HG02571 (cell line): ENCODE data around the gene PCNX1.
"Not testable (repeated sequence)": the region's sequence is repeated elsewhere in the genome, so short reads cannot be mapped to it uniquely, and the experiment has no call there.

Experiments
- ATAC-seq: cut with Tn5 transposase; IDR thresholded peaks from one replicate; pipeline ENCODE4 v1.9.1; 2021; ENCODE audit warnings: mild to moderate bottlenecking, moderate library complexity; ENCODE audit not compliant: unreplicated experiment

PCNX1 gene

DNA sequence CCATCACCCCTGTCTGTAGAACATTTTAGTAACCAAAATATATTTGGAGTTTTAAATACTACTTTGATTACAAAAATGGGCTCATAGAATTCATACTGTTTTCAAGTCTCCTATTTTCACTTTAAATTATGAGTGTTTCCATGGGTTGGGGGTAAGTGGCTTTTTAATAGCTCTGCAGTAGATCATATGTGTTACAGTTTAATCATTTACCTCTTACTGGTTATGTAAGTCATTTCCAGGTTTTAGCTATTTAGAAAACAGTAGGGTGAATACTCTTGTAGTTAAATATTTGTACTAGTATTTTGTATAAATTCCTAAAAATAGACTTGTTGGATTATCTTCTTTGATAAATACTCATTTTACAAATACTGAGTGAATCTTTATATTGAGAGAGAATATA is 8.2 kb downstream of the PCNX1 start:
- ATAC-seq, result no peak

DNA sequence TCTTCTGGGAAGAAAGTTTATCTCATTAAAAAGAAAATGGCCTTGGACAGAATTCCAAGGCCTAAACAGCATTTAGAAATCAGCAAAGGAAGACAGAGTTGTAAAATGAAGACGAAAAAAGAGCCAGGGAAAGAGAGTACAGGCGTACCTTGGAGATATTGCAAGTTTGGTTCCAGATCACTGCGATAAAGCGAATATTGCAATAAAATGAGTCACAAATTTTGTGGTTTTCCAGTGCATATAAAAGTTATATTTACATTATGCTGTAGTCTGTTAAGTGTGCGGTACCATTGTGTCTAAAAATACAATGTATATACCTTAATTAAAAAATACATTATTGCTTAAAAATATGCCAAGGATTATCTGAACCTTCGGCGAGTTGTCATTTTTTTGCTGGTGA is 9.0 kb downstream of the PCNX1 start:
- ATAC-seq, result no peak

DNA sequence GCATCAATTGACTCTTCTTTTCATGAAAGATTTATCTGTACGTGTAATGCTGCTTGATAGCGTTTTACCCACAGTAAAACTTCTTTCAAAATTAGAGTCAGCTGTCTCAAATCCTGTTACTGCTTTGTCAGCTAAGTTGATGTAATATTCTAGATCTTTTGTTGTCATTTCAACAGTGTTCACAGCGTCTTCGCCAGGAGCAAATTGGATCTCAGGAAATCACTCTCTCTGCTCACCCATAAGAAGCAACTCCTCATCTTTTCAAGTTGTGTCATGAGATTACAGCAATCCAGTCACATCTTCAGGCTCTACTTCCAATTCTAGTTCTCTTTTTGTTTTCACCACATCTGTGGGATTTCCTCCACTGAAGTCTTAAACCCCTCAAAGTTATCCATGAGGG is 9.5 kb downstream of the PCNX1 start:
- ATAC-seq, result no peak

DNA sequence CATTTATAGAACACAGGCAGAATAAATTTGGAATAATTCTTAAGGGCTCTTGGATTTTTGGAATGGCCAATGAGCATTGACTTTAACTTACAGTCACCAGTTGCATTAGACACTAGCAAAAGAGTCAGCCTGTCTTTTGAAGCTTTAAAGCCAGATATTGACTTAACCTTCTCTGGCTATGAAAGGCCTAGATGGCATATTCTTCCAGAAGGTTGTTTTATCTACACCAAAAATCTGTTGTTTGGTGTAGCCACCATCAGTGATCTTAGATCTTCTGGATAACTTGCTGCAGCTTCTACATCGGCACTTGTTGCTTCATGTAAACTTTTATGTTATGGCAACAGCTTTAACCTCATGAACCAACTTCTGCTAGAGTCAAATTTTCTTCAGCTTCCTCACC is 10.4 kb downstream of the PCNX1 start:
- no peak for ATAC-seq

DNA sequence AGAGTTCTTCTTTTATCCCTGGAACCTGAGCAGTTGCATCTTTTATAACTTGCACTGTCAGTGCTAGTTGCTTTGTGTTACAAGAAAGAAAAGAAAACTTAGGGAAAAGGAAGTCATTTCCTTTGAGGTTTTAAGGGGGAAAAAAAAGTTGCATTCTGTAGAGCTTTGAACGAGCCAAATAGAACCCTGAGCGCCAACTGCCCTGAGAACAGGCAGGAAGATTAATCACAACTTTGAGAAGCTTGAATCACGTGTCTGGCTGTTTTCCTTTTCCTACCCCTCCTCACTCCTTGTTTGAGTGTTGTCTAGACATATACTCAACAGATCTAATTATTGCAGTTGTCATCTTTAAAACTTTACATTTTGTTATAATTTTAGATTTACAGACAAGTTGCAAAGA is 12.5 kb downstream of the PCNX1 start:
- ATAC-seq, result no peak

DNA sequence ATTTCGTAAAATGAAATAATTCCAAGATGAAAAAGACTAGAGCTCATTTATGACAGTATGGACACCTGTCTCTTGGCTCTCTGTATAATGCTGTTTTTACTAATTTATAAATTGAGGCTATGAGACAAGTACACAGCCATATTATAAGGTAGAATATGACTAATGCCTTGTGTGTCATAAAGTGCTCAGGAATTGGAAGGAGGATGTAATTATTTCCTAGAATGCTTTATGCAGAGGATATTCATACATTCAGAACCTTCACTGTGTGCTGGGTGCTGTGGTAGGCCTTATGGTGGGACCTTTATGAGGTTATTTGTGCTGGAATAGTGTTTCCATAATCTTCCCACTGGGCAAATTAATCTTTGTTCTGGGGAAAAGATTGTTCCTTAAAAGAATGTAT is 13.3 kb downstream of the PCNX1 start:
- ATAC-seq, result no peak

DNA sequence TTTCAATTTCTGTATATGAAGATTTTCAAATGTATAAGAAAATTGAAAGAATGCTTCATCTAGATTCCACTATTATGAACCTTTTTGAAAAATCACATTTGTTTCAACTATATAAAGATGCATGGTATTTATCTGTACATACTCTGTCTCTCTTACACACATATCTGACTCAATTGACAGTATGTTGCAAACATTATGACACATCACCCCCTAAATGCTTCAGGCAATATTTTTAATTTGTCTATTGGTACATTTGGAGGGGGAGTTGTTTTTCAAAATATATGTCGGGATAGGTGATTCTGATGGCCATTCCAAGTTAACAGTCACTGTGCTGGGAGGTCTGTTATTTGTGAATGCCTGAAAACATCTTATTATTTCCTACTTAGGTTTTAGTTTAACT is 14.4 kb downstream of the PCNX1 start:
- ATAC-seq, result no peak

DNA sequence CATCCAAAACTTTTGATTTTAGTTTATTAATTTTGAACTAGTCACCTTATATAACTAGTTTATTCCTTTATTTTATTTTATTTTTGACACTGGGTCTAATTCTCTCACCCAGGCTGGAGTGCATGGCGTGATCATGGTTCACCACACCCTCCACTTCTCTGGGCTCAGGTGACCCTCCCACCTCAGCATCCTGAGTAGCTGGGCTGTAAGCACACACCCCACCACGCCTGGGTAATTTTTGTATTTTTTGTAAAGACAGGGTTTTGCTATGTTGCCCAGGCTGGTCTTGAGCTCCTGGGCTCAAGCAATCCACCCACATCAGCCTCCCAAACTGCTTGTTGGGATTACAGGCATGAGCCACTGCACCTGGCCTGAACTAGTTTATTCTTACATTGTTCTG is 17.3 kb downstream of the PCNX1 start:
- ATAC-seq, result no peak

DNA sequence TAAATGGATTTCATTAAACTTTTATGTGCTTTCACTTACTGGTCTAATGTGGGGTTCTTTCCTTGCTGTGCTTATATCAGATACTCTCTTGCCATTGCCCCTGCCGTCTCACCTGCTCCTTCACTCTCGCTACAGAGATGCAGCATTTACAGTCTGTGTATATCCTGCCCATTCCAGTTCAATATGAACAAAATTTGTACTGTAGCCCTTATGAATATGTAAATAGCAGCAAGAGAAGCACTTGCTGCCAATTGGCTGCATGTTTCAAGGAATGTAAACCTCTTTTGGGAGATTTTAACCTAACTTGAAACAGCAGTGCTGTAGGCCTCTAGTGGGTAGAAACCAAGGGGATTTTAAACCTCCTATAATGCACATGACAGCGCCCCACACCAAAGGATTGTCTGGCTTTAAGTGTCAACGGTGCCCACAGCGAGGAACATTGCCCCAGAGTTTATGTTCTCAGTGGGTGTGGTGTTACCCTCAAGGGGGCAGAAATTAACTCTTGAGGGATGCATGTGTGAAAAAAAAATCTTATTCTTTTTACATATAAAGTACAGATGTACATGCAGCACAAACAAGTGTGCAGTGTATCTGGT is 19.1 kb downstream of the PCNX1 start:
- ATAC-seq, result no peak

DNA sequence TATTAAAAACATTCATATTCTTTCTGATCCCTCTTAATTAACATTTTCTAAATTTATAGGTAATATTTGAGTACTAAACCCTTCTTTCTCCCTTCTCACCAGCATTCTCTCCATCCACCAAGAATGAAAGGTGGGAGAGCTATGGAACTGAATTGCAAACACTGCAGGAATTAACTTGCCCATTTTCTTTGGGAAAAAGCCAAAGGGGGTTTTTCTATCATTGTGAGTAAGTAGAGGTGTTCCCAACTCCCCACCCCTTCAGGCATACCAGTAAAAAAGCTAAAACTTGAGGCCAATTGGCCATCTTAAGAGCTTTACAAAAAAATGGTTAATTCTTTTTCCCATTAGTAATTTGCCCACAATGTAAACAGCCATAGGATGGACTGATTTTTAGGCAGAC is 23.7 kb downstream of the PCNX1 start:
- ATAC-seq, result no peak

DNA sequence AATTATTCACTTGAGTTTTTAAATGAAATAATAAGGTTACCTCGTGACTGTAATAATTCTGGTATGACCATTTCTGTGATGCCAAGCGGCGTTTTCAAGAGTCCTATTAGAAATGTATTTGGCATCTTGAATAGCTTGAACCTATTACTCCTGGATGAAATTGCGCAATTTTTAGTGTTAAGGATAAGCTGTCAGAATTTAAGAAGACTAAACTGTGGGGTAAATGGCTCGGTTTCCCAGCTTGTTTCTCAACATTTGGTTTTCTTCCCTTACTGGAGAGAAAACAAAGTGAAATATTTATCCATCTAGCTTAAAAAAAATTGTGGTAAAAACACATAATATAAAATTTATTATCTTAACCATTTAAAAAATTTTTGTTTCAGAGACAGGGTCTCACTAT is 26.8 kb downstream of the PCNX1 start:
- no peak for ATAC-seq

DNA sequence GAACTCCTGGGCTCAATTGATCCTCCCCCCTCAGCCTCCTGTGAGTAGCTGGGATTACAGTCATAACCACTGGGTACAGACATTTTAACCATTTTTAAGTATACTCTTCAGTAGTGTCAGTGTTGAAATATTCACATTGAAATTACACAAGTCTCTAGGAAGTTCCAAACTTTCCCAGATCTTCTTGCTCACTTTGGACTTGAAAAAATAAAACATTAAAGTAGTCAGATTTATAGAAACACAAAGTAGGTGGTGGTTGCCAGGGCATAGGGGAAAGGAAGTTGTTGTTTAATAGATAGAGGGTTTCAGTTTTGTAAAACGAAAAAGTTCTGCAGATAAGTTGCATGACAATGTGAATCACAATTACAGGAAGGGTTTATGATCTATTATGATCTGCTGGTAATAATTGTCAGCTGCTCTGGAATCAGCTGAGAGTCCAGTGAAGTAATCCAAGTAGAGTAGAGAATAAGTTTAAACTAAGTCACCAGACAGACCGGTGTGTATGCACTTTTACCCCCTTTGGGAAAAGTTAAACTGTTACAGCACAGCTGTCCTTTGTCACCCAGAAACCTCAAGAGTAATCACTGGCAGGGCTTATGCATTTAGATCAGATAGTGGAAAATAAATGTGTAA is 27.4 kb downstream of the PCNX1 start:
- no peak for ATAC-seq

DNA sequence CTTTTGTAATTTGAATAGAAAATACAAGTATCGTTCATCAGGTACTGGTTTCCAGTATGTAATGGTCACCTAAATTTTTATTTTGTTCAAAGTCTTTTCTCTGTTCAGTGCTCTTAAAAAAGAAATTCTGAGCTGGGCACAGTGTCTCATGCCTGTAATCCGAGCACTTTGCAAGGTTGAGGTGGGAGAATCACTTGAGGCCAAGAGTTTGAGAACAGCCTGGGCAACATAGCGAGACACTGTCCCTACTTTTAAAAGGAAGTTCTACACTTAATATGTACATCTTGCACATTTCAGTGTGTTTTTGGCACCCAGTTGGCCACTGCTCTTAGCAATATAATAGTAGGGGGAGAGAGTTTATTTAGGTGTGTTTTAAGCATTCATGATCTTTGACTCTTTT is 27.9 kb downstream of the PCNX1 start:
- ATAC-seq, result no peak

DNA sequence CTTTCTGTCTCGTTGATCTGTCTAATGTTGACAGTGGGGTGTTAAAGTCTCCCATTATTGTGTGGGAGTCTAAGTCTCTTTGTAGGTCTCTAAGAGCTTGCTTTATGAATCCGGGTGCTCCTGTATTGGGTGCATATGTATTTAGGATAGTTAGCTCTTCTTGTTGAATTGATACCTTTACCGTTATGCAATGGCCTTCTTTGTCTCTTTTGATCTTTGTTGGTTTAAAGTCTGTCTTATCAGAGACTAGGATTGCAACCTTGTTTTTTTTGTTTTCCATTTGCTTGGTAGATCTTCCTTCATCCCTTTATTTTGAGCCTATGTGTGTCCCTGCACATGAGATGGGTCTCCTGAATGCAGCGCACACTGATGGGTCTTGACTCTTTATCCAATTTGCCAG is 32.4 kb downstream of the PCNX1 start:
- not testable (repeated sequence) for ATAC-seq

DNA sequence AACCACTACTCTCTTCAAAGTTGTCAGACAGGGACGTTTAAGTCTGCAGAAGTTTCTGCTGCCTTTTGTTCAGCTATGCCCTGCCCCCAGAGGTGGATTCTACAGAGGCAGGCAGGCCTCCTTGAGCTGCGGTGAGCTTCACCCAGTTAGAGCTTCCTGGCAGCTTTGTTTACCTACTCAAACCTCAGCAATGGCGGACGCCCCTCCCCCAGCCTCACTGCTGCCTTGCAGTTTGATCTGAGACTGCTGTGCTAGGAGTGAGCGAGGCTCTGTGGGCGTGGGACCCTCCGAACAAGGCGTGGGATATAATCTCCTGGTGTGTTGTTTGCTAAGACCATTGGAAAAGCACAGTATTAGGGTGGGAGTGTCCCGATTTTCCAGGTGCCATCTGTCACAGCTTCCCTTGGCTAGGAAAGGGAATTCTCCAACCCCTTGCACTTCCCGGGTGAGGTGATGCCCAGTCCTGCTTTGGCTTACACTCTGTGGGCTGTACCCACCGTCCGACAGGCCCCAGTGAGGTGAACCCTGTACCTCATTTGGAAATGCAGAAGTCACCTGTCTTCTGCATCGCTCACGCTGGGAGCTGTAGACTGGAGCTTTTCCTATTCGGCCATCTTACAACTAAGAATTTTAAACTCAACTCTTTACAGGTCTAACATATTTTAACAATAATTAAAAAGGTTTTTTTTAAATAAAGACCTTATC is 34.5 kb downstream of the PCNX1 start:
- not testable (repeated sequence) for ATAC-seq

DNA sequence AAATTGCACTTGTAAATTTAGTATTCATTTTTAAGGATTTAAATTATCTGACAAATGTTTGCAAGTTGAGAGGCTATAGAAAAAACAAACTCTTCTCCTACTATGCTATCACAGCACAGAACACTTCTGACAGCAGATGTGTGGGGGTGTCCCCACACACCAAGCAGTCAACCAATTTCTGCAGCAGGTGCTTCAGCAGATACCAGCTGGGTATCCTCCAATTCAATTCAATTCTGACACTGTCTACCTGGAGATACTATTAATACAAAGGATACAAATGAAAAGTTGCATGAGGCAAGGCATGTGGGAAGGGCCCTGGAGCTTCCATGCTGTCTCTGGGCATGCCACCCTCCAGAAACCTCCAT is 35.1 kb downstream of the PCNX1 start:
- ATAC-seq, result no peak

DNA sequence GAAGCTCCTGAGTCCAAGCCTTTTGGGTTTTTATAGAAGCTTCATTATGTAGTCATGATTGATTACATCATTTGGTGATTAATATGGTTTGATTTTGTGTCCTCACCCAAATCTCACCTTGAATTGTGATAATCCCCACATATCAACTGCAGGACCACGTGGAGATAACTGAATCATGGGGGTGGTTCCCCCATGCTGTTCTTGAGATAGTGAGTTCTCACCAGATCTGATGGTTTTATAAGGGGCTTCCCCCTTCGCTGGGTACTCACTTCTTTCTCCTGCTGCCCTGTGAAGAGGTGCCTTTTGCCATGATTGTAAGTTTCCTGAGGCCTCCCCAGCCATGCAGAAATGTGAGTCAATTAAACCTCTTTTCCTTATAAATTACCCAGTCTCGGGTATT is 35.5 kb downstream of the PCNX1 start:
- not testable (repeated sequence) for ATAC-seq

DNA sequence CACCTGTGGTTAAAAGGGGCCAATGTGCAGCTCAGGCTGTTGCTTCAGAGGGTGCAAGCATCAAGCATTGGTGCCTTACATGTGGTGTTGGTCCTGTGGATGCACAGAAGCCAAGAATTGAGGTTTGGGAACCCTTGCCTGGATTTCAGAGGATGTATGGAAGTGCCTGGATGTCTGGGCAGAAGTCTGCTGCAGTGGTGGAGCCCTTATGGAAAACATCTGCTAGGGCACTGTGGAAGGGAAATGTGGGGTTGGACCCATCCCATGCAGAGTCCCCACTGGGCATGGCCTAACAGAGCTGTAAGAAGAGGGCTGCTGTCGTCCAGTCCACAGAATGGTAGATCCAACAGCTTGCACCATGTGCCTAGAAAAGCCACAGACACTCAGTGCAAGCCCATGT is 36.6 kb downstream of the PCNX1 start:
- no peak for ATAC-seq

DNA sequence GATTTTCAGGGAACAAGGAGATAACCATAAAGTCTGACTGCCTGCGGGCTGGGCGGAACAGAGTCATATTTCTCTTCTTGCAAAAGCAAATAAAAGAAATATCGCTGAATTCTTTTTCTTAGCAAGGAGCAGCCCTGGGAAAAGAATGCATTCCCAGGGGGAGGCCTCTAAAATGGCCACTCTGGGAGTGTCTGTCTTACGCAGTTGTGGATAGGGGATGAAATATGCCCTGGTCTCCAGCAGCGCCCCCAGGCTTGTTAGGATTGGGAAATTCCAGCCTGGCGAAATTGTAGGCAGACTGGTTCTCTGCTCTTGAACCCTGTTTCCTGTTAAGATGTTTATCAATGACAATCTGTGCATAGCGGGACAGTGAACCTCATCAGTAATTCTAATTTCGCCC is 40.5 kb downstream of the PCNX1 start:
- ATAC-seq, result no peak

DNA sequence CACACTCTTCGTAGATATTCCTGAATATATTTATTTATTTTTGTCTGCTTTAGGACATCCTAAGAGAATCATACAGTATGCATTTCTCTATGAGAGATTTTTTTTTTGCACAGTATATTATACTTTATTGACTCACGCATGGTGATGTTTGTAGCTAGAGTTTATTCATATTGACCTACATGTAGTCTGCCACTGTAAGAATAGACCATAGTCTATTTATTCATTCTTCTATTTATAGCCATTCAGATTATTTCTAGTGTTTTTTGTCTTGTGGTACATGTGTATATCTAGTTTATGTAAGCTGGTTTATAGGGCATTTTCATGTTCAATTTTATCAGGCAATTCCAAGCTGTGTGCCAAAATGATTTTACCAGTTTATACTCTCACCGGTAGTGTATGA is 45.2 kb downstream of the PCNX1 start:
- no peak for ATAC-seq

DNA sequence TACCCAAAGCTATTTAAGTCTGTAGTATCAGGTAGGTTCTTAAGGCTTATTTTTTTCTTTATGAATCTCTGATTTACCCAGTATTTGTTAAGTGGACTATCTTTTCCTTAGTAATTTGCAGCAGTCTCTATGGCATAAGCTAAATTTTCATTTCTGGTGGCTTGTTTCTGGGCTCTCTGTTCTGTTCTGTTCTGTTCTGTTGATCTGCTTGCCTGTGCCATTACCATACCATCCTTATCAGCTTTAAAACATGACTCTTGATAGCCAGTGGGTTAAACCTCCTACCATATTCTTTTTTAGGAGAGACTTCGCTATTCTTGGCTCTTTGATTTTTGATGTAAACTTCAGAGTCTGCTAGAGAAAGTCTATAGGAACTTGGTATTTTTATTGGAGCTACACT is 46.8 kb downstream of the PCNX1 start:
- ATAC-seq, result no peak
